ENCODE measurements around the gene ADGRD1.

Gene ADGRD1

DNA sequence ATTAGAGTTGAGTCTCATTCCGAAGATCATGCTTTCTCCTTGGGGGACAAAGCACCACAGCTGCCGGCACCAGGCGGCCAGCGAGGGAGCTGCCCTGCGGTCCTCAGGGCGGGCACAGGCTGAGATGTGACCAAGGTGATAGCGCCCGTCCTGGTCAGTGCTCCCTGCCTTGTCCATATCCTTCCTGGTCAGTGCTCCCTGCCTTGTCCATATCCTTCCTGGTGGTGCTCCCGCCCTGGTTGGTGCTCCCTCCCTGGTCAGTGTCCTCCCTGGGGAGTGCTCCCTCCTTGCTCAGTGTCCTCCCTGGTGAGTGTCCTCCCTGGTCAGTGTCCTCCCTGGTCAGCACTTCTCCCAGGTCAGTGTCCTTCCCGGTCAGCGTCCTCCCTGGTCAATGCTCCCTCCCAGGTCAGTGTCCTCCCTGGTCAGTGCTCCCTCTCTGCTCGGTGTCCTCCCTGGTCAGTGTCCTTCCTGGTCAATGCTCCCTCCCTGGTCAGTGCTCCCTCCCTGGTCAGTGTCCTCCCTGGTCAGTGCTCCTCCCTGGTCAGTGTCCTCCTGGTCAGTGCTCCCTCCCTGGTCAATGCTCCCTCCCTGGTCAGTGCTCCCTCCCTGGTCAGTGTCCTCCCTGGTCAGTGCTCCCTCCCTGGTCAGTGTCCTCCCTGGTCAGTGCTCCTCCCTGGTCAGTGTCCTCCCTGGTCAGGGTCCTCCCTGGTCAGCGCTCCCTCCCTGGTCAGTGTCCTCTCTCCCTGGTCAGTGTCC is 92.2 kb downstream of the ADGRD1 start:
- no peak for DNase-seq

DNA sequence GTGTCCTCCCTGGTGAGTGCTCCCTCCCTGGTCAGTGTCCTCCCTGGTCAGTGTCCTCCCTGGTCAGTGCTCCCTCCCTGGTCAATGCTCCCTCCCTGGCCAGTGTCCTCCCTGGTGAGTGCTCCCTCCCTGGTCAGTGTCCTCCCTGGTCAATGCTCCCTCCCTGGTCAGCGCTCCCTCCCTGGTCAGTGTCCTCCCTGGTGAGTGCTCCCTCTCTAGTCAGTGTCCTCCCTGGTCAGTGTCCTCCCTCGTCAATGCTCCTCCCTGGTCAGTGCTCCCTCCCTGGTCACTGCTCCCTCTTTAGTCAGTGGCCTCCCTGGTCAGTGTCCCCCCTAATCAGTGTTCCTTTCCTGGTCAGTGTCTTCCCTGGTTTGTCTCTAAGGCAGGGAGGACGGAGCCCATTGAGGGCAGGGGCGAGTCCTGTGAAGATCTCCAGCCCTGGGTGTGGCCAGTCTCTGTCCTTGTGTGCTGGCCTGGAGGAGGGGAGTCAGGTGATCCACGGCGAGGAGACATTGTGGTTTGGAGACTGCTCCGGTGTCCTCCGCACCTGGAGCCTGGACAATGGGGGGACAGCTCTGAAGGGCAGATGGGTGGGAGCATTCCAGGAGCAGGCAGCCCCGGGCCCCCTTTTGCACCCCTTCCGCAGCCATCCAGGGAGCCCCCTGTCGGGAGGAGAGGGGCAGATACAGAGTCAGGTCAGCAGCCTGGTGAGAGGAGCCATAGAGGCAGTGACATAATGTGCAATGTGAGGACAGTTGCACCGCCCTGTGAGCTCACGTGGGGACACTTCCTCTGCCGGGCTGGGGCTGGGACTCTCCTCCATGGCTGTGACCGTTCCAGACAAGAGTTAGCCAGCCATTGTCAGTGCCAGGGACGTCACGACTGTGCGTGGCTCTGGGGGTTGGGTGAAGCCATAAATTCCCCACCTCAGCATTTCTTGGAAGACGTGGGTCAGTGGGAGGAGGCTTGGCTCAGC is 93.4 kb downstream of the ADGRD1 start:
- DNase-seq: peak; percentile 26

- no peak for DNase-seq
Observed at GRCh38 chr12:131047789-131048610, 94.3 kb downstream of the ADGRD1 start.

GRCh38 chr12:131048611-131048990 is 94.9 kb downstream of the ADGRD1 start:
- no peak for DNase-seq

DNA sequence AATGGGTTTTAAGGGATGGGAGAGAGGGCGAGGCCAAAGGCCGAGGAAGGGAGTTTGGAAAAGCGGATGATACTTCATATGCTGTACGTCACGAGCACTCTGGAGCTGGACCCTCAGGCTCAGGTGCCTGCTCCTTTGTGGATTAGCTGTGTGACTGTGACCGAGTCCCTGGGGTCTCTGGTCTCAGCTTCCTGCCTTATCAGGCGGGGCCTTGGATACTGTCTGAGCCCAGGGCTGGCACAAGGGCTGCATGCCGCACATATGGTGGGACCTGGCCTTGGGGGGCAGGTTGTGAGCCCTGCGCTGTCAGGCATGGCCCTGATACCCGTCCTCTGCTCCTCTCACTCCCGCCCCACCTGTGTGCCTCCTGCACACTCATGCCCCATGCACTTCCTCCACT is 95.3 kb downstream of the ADGRD1 start:
- DNase-seq: no peak

DNA sequence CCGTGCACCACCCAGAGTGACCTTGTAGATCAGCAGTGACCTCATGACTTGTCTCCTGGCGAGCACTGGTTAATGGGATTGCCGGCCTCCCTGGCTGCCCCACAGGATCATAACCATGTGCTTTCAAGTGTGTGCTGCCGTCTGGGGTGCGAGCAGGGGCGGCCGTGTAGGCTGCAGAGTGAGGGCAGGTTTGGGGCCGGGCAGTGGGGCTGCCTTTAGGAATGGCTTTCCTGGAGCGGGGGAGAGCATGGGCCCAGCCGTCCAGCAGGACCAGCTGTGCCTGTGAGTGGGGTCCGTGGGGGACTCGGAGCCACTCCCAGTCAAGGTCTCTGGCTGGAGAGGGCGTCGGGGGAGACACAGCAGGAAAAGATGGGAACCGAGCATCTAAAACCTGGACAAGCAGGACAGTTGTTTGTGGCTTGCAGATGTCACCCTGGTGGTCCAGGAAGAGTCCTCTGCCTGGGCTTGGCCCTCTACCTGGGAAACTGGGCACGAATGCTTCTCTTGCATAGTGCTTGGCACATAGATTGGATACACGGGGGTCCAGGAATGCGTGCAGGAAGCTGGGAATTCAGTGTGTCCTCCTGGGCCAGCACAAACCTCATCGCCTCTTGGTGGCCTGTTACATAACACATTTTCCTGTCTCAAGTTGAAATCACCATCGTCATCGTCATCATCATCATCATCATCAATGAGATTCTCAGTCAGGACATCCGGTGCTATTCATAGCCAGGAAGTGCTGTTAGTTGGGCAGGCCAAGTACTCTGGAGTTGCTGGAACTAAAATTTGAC is 96.0 kb downstream of the ADGRD1 start:
- DNase-seq: no peak

DNA sequence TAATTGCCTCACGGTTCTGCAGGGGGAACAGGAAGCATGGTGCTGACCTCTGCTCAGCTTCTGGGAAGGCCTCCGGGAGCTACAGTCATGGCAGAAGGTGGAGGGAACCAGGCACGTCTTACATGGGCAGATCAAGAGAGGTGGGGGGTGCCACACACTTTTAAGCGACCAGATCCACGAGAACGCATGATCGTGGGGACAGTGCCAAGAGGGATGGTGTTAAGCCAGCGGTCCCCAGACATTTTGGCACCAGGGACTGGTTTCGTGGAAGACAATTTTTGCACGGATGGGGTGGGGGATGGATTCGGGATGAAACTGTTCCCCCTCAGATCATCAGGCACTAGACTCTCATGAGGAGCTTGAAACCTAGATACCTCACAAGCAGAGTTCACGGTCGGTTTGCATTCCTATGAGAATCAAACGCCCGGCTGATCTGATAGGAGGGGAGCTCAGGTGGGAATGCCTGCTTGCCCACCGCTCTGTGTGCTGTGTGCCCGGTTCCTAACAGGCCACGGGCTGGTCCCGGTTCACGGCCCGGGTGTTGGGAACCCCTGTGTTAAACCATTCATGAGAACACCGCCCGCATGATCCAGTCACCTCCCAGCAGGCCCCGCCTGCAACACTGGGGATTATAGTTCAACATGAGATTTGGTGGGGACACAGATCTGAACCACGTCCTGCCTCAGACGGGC is 96.9 kb downstream of the ADGRD1 start:
- DNase-seq: no peak

DNA sequence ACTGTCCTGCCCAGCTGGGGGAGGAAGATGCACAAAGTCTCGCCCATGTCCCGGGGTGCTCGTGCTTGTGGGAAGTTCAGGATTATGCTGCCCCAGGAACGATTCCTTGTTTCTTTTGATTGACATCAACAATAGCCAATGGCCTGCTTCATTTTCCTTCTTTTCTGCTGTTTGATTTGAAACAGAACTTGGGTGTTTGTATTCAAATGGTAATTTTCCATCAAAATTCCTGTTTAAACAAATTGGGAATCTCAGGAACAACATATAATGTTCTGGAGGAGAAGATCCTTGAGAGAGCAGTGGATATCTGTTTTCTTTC is 97.4 kb downstream of the ADGRD1 start:
- DNase-seq: no peak

GRCh38 chr12:131052063-131052781 is 98.5 kb downstream of the ADGRD1 start:
- no peak for DNase-seq

DNA sequence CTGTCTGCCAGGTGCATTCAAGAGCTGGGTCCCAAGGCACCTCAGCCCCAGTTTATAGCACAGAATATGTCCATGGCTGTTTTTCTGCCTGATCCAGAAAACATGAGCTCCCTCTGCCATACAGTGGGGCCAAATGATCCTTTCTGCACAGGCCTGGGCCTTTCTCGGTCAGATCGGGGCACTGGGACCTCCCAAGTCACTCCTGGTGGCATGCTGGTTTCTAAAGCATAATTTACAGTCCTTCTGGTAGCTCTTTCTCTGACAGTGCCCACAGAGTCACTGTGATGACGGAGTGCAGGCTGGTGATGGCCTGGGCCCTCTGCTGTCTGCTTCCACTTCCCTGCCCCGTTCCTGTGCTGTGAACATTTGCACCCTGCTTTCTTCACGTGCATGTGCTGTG is 99.2 kb downstream of the ADGRD1 start:
- no peak for DNase-seq

GRCh38 chr12:131053567-131053966 is 99.9 kb downstream of the ADGRD1 start:
- DNase-seq: no peak

DNA sequence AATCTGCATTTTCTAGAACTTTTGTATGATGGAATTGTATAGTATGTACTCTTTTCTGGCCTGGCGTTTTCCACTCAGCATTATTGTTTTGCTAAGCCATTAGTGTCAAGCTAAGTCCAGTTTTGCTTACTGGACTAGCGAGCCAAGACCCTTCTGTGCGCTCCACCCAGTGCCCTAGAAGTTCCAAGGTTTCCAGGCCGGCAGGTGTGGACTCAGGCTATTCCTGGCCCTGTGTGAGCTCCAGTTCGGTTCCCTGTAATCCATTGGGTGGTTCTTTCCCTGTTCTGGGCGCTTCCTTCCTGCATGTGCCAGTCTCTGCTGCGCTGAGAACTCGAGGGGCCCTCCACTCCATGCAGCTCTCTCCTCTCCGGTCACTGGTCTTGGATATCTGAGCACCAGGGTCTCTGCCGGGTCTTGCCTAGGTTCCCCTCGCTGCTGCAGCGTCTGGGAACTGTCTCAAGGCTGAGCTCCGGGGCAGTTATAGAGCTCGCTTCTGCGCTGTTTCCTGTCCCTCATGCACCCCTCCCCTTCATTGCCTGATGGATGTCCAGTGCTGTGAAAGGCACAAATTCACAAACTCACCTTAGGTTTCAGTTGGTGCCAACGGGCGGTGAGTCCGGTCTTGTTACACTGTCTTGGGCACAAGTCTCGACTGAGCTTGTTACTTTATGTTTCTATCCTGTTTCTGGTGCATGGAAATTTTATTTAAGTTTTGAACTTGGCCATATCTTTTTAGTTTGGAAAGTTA is 100.8 kb downstream of the ADGRD1 start:
- no peak for DNase-seq

- DNase-seq: no peak
Observed at GRCh38 chr12:131055093-131055465, 101.4 kb downstream of the ADGRD1 start.

GRCh38 chr12:131055596-131056233 is 102.0 kb downstream of the ADGRD1 start:
- DNase-seq: no peak

DNA sequence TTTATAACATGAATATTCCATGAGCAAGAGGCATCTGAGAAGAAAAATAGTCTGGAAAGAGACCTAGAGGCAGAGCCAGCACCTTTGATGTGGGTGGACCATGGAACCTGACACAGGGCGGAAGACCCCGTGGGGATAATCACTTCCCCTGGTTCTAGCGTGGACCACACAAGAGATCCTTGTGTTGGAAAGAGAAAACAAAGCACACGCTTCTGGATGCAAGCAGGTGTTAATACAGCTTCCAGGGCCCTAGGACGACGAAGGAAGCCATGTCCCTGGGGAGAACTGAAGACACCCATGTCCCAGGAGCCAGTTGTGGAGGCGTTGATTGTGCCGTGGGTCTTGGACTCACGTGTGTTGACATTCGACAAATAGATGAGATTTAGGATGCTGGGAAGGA is 102.9 kb downstream of the ADGRD1 start:
- no peak for DNase-seq

DNA sequence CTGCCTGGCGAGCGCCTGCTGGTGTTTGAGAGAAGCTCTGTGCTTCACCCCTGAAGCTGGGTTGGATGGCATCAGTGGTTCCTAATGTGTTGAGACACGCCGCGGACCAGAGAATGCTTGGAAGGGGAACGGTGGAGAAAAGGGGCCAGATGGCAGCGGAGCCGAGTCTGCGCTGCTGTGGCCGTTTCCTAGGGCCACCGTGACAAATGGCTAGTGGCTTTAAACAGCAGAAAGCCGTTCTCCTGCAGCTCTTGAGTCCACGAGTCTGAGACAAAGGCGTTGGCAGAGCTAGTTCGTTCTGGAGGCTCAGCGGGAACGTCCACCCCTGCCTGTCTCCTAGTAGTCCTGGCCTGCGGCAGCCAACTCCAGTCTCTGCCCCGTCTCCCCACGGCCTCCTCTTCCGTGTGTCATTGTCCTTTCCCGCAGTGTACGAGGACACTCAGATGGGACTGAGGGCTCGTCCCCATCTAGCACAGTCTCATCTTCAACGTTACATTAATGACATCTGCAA is 103.6 kb downstream of the ADGRD1 start:
- DNase-seq: no peak

GRCh38 chr12:131057722-131058515 is 104.2 kb downstream of the ADGRD1 start:
- DNase-seq: no peak

GRCh38 chr12:131058700-131059099 is 105.0 kb downstream of the ADGRD1 start:
- DNase-seq: no peak

All from hematopoietic multipotent progenitor cell treated with erythropoietin and hydrocortisone succinate and interleukin-3 and kit ligand, for 4 days (in vitro differentiated cells).